Stimulated activated effector memory CD8-positive, alpha-beta T cell treated with anti-CD3 and anti-CD28 coated beads, Interleukin-12 subunit alpha, Interleukin-12 subunit beta, amount 100 ng/mL, for 72 hours (primary cell): Measurements from ENCODE around the gene ANKRD29.

Experiments
- ATAC-seq: fragments of 150-1000 bp; cut with Tn5 transposase; 2 replicates; pipeline ENCODE4 v1.10.0; 2021
- DNase-seq, 2 donors: peaks; one replicate each; pipeline ENCODE4 v3.0.0; 2021 to 2022; ENCODE audit warnings: low spot score in 2 of 2
- H3K27ac Mint-ChIP-seq: one replicate; pipeline ENCODE4 v1.8.0; 2022; ENCODE audit warnings: mild to moderate bottlenecking, mixed read lengths
- H3K36me3 Mint-ChIP-seq: one replicate; pipeline ENCODE4 v1.8.0; 2022; ENCODE audit warnings: mild to moderate bottlenecking, mixed read lengths
- H3K4me1 Mint-ChIP-seq: one replicate; pipeline ENCODE4 v1.8.0; 2022; ENCODE audit warnings: mixed read lengths
- H3K4me3 Mint-ChIP-seq: one replicate; pipeline ENCODE4 v1.8.0; 2022; ENCODE audit warnings: mild to moderate bottlenecking, mixed read lengths
- H3K9me3 Mint-ChIP-seq: one replicate; pipeline ENCODE4 v1.8.0; 2022; ENCODE audit warnings: mixed read lengths

Gene ANKRD29

GRCh38 chr18:23690505-23691068 is 27.9 kb upstream of the ANKRD29 start:
- DNase-seq (no peak), ATAC-seq (peak; percentile 24)
- Mint-ChIP-seq H3K27ac (no peak overlapping the region), H3K36me3 (no peaks in the 10 kb centered on the region), H3K4me1 (peaks cover 5% of the 10 kb centered on the region), H3K4me3 (peak overlapping the region; percentile 47), H3K9me3 (no peaks in the 10 kb centered on the region)

- DNase-seq (peak in 1 of 2 donors; percentile 52), ATAC-seq (peak; percentile 63)
- Mint-ChIP-seq H3K4me3 (peak overlapping the region; percentile 47), H3K4me1 (peaks cover 5% of the 10 kb centered on the region), H3K36me3 (no peaks in the 10 kb centered on the region), H3K27ac (no peak overlapping the region), H3K9me3 (no peaks in the 10 kb centered on the region)
These were observed 27.1 kb upstream of the ANKRD29 start for GRCh38 chr18:23689616-23690504.

GRCh38 chr18:23689031-23689615 is 26.4 kb upstream of the ANKRD29 start, which contains the start of gene LAMA3:
TSS of gene LAMA3 (plus strand) at chr18:23689453. CDS start at chr18:23689684, 231 bp downstream.
- Mint-ChIP-seq H3K36me3 (no peaks in the 10 kb centered on the region), H3K4me1 (peaks cover 5% of the 10 kb centered on the region), H3K27ac (no peak within 1 kb of the TSS), H3K9me3 (no peaks in the 10 kb centered on the region), H3K4me3 (peak within 1 kb of the TSS; percentile 47)
- ATAC-seq, result peak; percentile 79
- peak; percentile 8 to 60 for DNase-seq

- H3K27ac Mint-ChIP-seq, result no peak overlapping the region
- H3K36me3 Mint-ChIP-seq, result no peaks in the 10 kb centered on the region
- H3K4me1 Mint-ChIP-seq, result peaks cover 5% of the 10 kb centered on the region
- no peak for DNase-seq
- H3K4me3 Mint-ChIP-seq, result peak overlapping the region; percentile 47
- ATAC-seq, result no peak
- H3K9me3 Mint-ChIP-seq, result no peaks in the 10 kb centered on the region
These were observed 25.8 kb upstream of the ANKRD29 start for GRCh38 chr18:23688528-23688927.

GRCh38 chr18:23684515-23685197 is 21.9 kb upstream of the ANKRD29 start:
- Mint-ChIP-seq H3K36me3 (no peaks in the 10 kb centered on the region), H3K27ac (no peak overlapping the region), H3K9me3 (no peaks in the 10 kb centered on the region), H3K4me3 (no peak overlapping the region), H3K4me1 (peaks cover 5% of the 10 kb centered on the region)
- DNase-seq (no peak), ATAC-seq (no peak)

- Mint-ChIP-seq H3K4me1 (peaks cover under 1% of the 10 kb centered on the region), H3K9me3 (no peaks in the 10 kb centered on the region), H3K4me3 (no peak overlapping the region), H3K36me3 (no peaks in the 10 kb centered on the region), H3K27ac (no peak overlapping the region)
- ATAC-seq (no peak), DNase-seq (no peak)
These were observed 21.0 kb upstream of the ANKRD29 start for GRCh38 chr18:23683671-23684070.

- ATAC-seq (no peak), DNase-seq (no peak)
- Mint-ChIP-seq H3K36me3 (no peaks in the 10 kb centered on the region), H3K4me3 (no peak overlapping the region), H3K27ac (no peak overlapping the region), H3K9me3 (no peaks in the 10 kb centered on the region), H3K4me1 (no peaks in the 10 kb centered on the region)
These were observed 20.4 kb upstream of the ANKRD29 start for GRCh38 chr18:23683155-23683554.

- H3K9me3 Mint-ChIP-seq, result no peaks in the 10 kb centered on the region
- H3K4me1 Mint-ChIP-seq, result no peaks in the 10 kb centered on the region
These were observed 19.8 kb upstream of the ANKRD29 start for GRCh38 chr18:23682472-23682871.

GRCh38 chr18:23682045-23682444 is 19.3 kb upstream of the ANKRD29 start:
- Mint-ChIP-seq H3K4me3 (no peak overlapping the region), H3K9me3 (no peaks in the 10 kb centered on the region), H3K36me3 (no peaks in the 10 kb centered on the region), H3K4me1 (no peaks in the 10 kb centered on the region), H3K27ac (no peak overlapping the region)
- DNase-seq, result no peak
- ATAC-seq, result no peak

More at GRCh38 chr18:23682472-23682871, 19.8 kb upstream of the ANKRD29 start:
- DNase-seq, result no peak
- no peak overlapping the region for H3K27ac Mint-ChIP-seq
- ATAC-seq, result no peak
- H3K36me3 Mint-ChIP-seq, result no peaks in the 10 kb centered on the region
- H3K4me3 Mint-ChIP-seq, result no peak overlapping the region

- no peak overlapping the region for H3K4me3 Mint-ChIP-seq
- no peaks in the 10 kb centered on the region for H3K4me1 Mint-ChIP-seq
- DNase-seq (no peak), ATAC-seq (no peak)
- no peaks in the 10 kb centered on the region for H3K36me3 Mint-ChIP-seq
- no peaks in the 10 kb centered on the region for H3K9me3 Mint-ChIP-seq
- no peak overlapping the region for H3K27ac Mint-ChIP-seq
These were observed 13.2 kb upstream of the ANKRD29 start for GRCh38 chr18:23675896-23676295.

GRCh38 chr18:23675236-23675635 is 12.5 kb upstream of the ANKRD29 start:
- no peak overlapping the region for H3K27ac Mint-ChIP-seq
- ATAC-seq (no peak), DNase-seq (no peak)

GRCh38 chr18:23673725-23674124 is 11.0 kb upstream of the ANKRD29 start:
- Mint-ChIP-seq H3K4me3 (no peak overlapping the region), H3K36me3 (no peaks in the 10 kb centered on the region), H3K27ac (no peak overlapping the region), H3K4me1 (no peaks in the 10 kb centered on the region), H3K9me3 (no peaks in the 10 kb centered on the region)
- ATAC-seq (peak; percentile 89), DNase-seq (no peak)

More at GRCh38 chr18:23675236-23675635, 12.5 kb upstream of the ANKRD29 start:
- Mint-ChIP-seq H3K4me3 (no peak overlapping the region), H3K36me3 (no peaks in the 10 kb centered on the region), H3K9me3 (no peaks in the 10 kb centered on the region), H3K4me1 (no peaks in the 10 kb centered on the region)

- Mint-ChIP-seq H3K9me3 (no peaks in the 10 kb centered on the region), H3K36me3 (no peaks in the 10 kb centered on the region), H3K4me3 (no peak overlapping the region), H3K4me1 (no peaks in the 10 kb centered on the region), H3K27ac (no peak overlapping the region)
- ATAC-seq (no peak), DNase-seq (no peak)
These were observed 8.9 kb upstream of the ANKRD29 start for GRCh38 chr18:23671564-23671963.

- no peak overlapping the region for H3K4me3 Mint-ChIP-seq
- DNase-seq (no peak), ATAC-seq (no peak)
- no peaks in the 10 kb centered on the region for H3K9me3 Mint-ChIP-seq
- H3K27ac Mint-ChIP-seq, result no peak overlapping the region
- H3K36me3 Mint-ChIP-seq, result no peaks in the 10 kb centered on the region
- H3K4me1 Mint-ChIP-seq, result peaks cover 6% of the 10 kb centered on the region
These were observed 7.2 kb upstream of the ANKRD29 start for GRCh38 chr18:23669804-23670405.

- no peaks in the 10 kb centered on the region for H3K9me3 Mint-ChIP-seq
- no peak for DNase-seq
- H3K4me1 Mint-ChIP-seq, result peaks cover 6% of the 10 kb centered on the region
- H3K4me3 Mint-ChIP-seq, result no peak overlapping the region
- H3K27ac Mint-ChIP-seq, result no peak overlapping the region
- H3K36me3 Mint-ChIP-seq, result no peaks in the 10 kb centered on the region
- ATAC-seq, result no peak
These were observed 6.6 kb upstream of the ANKRD29 start for GRCh38 chr18:23669202-23669766.
